ENCODE data around the gene PGA4.

GRCh38 chr11:61189933-61190332 lies 32.2 kb upstream of the PGA4 start:
- TF ChIP-seq CTCF (IDR thresholded peaks at IDR 0.05; ENCODE audit: borderline replicate concordance, extremely low read depth, low read length, poor library complexity, severe bottlenecking) (no peak), EZH2 (IDR thresholded peaks at IDR 0.05; ENCODE audit: borderline replicate concordance, low read depth, low read length, severe bottlenecking) (no peak)
